Measurements from ENCODE around the gene RYR1.

The RYR1 gene

DNA sequence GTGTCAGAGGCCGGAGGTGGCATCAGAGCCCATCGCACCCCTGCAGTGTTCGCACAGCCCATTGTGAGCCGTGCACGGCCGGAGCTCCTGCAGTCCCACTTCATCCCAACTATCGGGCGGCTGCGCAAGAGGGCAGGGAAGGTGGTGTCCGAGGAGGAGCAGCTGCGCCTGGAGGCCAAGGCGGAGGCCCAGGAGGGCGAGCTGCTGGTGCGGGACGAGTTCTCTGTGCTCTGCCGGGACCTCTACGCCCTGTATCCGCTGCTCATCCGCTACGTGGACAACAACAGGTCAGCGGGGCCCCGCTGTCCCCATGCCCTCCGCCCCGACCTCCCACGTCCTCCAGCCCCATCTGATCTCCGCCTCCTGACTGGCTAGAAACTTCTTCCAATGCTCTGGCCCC, 85.7 kb downstream of the RYR1 start:
- DNase-seq, result no peak

DNA sequence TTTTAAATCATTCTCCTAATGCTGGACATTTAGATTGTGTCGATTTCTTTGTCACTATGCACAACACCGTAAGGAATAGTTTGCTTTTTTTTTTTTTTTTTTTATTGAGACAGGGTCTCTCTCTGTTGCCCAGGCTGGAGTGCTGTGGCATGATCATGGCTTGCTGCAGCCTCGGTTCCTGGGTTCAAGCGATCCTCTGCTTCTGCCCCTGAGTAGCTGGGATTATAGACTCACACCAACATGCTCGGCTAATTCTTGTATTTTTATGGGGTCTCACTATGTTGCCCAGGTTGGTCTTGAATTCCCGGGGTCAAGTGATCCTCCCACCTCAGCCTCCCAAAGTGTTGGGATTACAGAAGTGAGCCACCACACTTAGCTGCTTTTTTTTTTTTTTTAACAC, 86.5 kb downstream of the RYR1 start:
- DNase-seq, result no peak

DNA sequence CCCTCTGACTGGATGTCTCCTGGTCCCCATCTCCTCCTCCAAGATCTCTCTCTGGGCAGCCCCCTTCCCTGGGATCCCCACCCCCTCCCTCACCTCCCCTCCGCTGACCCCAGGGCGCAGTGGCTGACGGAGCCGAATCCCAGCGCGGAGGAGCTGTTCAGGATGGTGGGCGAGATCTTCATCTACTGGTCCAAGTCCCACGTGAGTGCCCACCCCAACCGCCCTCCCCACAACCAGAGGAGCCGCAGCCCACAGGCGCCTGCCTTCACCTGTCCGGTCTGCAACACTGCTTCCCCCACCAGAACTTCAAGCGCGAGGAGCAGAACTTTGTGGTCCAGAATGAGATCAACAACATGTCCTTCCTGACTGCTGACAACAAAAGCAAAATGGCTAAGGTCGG, 89.4 kb downstream of the RYR1 start:
- no peak for DNase-seq

DNA sequence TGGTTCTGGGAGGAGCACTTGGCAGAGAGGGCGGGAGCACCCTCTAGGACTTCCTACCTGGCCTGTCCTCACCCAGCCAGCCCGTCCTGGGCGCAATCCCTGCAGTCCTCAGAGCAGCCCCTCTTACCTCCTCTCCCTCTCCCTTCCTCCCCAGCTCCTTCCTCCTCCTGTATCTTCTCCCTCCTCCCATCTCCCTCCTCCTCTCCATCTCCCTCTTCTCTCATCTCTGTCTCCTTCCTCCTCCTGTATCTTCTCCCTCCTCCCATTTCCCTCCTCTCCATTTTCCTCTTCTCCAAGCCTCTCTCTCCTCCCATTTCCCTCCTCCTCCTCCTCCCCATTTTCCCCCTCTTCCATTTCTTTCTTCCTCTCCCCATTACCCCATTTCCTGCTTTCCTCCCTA, 89.8 kb downstream of the RYR1 start:
- DNase-seq, result no peak

DNA sequence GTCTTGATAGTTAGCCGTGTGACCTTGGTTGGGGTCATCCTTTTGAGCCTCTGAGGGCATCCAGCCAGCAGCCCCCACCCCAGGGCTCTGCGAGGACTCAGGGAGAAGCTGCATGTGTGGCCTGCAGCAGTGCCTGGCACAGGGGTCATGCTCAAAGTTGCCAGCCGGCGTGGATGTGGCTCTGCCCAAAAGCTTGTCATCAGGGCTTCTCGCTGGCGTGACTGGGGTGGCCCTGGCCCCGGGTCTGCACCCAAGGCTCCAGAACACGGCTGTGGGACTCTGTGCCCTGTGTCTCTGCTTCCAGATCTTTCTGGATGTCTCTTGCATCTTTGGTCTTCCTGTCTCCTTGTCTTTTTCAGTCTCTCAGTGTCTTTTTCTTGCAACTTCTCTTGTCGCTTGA, 90.9 kb downstream of the RYR1 start:
- no peak for DNase-seq

DNA sequence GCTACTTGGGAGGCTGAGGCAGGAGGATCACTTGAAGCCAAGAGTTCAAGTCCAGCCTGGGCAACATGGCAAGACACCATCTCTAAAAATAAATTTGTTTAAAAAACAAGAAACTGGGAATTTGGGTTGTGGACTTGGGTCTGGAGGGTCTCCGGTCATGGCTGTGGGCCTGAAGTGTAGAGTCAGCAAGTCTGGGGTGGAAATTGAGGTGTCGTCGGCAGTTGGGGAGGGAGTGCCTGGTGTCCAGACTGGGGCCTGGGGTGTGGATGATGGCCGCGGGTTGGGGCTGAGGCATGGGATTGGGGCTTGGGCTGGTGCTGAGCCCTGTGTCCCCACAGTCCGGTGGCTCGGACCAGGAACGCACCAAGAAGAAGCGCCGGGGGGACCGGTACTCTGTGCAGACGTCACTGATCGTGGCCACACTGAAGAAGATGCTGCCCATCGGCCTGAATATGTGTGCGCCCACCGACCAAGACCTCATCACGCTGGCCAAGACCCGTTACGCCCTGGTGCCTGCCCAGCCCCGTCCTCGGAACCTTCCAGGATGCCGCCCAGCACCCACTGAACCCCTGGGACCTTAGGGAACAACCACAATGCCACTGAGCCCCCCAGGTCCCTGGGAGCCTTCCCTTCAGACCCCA, 91.6 kb downstream of the RYR1 start:
- DNase-seq, result no peak

DNA sequence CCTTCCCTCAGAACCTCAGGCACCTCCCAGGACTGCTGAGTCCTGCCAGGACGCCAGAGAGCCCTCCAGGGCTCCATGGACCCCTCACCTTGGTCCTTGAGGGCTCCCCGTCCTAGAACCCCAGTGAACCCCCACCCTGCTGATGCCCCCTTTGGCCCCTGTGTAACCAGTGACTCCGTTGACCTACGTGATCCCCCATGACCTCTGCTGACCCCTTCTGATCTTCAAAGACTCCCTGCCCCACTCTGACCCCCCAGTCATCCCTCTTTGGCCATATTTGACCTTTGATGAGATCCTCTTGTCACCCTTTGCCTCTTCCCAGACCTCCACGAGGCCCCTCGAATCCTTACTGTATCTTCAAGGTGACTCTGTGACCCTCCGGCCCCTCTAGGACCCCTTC, 92.9 kb downstream of the RYR1 start:
- DNase-seq, result no peak

DNA sequence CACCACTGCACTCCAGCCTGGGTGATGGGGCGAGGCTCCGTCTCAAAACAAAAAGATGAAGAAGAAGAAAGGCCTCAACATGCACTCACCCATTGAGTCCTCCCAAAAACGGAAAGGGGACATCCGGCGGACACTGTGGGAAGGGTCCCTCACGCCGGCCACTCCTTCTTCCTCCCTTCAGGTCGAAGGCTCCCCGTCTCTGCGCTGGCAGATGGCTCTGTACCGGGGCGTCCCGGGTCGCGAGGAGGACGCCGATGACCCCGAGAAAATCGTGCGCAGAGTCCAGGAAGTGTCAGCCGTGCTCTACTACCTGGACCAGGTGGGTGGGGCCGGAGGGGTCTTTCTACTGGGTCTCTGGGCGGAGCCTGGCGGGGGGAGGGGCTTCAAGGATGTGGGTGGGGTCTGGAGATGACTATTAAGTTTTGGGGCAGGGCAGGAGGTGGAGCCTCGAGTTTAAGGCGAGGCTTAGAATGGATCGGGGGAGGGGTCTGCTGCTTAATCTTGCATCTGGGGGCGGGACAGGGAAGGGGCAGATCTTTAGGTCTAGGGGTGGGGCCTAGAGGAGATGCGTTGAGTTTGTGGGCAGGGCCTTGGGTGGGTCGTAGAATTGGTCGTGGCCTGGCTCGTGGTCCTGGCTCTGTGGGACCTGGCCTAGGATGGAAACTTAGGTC, 94.1 kb downstream of the RYR1 start:
- DNase-seq, result no peak

DNA sequence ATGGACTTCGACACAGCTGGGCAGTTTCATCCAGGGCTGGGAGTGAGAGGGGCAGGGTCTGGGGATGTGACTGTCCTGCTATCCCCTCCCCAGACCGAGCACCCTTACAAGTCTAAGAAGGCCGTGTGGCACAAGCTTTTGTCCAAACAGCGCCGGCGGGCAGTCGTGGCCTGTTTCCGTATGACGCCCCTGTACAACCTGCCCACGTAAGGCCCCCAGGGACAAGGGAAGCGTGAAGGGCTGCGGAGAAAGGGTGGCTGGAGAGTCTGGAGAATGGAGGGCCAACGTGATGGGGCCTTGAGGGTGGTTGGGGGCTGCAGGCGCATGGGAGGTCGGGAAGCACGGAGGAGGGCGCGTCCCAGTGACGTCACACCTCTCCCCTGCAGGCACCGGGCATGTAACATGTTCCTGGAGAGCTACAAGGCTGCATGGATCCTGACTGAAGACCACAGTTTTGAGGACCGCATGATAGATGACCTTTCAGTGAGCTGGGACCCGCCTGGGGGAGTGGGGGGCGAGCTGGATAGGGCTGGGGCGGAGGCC, 94.8 kb downstream of the RYR1 start:
- no peak for DNase-seq

DNA sequence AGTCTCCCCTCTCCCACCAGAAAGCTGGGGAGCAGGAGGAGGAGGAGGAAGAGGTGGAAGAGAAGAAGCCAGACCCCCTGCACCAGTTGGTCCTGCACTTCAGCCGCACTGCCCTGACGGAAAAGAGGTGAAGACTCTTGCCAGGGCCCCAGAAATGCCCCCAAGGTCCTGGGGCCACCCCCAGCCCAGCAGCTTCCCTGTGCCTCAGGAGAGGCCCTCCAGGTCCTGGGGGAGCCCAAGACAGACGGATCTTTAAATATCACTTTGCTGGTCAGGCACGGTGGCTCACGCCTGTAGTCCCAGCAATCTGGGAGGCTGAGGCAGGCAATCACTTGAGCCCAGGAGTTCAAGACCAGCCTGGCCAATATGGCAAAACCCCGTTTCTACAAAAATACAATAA, 95.4 kb downstream of the RYR1 start:
- DNase-seq, result no peak

DNA sequence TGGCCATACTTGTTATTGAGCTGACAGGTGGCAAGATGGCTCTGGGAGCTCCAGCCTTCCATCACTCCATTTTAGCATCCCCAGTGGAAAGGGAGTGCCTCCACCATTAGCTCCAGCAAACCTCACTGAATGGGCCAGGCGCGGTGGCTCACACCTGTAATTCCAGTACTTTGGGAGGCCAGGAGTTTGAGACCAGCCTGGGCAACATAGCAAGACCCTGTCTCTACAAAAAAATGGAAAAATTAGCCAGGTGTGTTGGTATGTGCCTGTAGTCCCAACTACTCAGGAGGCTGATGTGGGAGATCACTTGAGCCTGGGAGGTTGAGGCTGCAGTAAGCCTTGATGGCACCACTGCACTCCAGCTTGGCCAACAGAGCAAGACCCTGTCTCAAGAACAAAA, 98.0 kb downstream of the RYR1 start:
- no peak for DNase-seq

DNA sequence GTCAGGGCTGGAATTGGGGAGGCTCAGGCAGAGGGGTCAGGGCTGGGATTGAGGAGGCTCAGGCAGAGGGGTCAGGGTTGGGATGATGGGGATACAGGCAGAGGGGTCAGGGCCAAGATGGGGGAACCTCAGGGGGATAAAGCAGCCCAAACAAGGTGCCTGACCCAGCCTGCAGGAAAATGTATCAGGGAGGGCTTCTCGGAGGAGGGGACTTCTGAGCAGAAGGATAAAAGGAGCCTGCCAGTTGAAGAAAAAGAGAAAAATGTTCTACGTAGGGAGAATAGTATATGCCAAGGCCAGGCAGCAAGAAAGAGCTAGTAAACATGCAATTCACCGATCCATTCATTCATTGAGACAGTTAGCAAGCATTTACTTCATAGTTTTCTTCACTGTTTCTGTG, 99.4 kb downstream of the RYR1 start:
- DNase-seq, result no peak

DNA sequence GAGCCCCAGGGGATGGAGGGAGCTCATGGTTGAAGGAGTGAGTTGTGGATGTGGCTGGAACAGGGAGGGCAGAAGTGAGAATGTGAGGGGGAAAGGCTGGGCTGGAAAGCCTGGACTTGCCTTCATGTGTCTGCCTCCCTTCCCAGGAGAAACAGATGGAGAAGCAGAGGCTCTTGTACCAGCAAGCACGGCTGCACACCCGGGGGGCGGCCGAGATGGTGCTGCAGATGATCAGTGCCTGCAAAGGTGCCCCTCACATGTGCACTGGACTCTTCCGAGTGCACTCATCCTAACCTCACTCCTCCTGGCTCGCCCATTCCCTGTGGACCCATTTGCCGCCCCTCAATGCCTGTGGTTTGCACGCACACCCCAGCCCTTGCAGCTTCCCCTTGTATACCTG, 101.1 kb downstream of the RYR1 start:
- DNase-seq, result no peak

DNA sequence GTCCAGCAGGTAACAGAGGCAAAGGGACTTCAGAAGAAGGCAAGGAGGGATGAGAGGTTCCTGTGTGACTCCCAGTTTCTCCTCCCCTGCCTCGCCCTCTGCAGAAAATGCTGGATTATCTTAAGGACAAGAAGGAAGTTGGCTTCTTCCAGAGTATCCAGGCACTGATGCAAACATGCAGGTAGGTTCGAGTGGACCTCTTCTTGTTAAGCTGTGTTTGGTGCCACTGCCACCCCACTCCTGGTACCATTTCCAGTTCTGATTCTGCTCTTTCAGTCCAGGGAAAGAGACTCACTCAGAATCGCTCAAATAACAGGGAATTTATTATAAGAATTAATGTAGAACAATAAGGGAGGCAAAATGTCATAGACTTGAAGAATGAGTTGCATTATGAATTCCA, 101.7 kb downstream of the RYR1 start:
- DNase-seq, result no peak

DNA sequence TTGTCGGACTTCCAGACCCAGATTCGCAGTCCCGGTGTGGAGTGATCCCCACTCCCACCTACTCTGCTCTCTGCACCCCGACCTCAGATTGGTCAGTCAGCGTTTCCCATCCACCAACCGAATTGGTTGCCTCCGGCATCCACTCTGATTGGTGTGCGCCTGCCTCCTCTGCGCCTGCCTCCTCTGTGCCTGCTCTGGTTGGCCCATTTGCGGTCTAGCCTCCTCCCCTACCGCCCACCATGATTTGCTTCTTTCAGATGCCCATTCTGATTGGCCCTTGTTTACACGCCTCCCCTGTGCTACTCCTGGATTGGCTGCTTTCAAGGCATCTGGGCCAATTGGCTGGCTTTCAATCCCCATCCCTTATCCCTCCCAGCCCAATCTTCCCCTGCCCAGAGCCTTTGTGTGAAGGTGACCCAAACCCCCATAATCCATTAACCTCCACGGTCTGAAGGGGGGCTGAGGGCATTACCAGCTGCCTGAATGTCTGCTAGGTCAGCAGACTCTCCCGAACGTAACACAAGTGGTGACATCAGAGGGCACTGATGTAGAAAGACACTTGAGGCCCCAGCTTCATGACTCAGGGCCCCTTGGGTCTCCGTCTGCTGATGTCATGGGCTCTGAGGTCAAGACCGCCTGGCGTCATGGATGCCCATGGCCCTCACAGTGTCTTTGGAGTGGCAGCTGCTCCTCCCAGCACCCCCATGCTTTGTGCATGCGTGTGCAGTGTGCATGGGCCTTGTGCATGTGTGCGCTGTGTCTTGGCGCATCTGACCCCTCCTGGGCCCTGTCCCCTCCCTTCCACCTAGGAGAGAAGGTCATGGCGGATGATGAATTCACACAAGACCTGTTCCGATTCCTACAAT, 103.8 kb downstream of the RYR1 start:
- no peak for DNase-seq

DNA sequence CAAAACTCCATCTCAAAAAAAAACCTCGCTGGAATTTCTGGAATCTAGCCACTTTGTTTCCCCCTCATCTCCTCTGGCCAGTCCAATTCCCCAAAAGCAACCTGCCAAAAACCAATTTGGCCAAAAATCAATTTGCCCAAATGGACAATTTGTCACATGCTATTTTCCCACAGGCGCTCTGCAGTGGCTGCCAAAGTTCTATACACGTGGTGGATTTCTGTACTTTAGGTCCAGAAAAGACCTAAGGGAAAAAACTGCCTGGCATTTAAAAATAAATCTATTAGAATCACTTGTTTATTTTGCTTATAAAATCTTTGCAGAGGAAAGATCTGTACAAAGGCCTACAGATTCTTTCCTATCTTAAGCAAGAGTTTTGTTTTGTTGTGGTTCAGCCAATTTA, 104.9 kb downstream of the RYR1 start:
- DNase-seq, result no peak

DNA sequence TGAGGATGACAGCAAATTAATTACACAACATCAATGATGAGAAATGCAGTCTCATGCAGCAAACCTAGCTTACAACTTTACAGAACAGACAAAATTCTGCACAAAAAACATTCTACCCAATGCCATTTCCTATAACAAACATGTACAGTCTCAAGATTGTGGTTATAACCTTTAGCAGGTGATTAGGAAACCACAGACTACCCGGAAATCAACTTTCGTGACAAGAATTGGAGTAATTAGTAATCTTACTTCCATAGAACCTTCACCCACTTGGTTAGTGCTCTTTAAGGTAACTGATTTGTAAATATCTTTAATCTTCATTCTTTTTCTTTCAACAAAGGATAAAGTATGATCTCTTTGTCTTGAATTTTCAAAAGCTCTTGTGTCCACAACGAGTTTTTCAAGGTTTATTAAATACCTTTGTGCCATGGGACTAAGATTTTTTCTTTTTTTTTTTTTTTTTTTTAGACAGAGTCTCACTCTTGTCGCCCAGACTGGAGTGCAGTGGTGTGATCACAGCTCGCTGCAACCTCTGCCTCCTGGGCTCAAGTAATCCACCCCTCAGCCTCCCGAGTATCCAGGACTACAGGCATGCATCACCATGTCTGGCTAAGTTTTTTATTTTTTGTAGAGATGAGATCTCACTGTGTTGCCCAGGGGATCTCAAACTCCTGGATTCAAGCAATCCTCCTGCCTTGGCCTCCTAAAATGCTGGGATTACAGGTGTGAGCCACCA, 105.5 kb downstream of the RYR1 start:
- no peak for DNase-seq

DNA sequence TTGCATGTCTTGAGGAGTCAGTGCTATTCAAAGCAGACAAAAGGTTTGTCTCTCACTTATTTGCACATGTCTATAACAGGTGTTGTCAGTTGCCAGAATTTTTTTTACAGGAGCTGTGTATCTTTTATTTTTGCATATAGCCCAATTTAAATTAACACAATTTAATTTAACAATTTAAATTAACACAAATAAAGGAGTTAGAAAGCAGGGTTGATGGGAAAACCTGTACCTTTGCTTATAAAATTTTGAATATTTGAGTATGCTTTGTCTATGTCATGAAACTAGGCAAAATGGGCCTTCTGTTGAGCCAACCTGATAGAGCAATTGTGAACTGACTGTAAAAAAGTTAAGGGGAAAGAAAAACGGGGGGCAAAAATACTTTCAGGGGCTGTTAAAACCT, 106.3 kb downstream of the RYR1 start:
- DNase-seq, result no peak

DNA sequence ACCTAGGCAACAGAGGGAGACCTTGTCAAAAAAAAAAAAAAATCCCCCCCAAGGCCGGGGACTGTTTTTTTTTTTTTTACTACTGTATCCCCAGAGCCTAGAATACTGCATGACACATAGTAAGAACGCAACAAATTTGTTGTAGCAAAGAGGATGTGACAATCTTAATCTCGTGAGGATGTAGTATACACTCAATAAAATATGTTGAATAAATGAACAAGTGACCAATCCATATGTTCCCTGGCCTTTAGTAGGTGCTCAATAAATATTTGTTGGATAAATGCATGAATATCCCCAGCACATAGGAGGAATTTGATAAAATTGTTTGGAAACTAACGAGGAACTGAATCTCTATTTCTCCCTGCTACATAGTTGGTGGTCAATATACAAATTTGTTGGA, 108.5 kb downstream of the RYR1 start:
- no peak for DNase-seq

DNA sequence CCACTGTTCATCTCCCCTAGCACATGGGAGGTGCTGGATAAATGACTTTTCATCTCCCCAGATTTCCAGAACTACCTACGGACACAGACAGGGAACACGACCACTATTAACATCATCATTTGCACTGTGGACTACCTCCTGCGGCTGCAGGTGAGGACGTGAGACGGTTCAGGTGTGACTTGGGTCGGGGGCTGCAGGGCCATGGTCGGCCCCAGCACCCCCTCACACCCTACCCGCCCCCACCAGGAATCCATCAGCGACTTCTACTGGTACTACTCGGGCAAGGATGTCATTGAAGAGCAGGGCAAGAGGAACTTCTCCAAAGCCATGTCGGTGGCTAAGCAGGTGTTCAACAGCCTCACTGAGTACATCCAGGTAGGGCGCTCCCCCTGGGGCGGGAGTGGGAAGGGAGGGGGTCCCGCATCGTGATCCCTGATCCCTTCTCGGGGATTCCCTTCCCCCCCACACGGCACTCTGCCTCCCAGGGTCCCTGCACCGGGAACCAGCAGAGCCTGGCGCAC, 109.9 kb downstream of the RYR1 start:
- no peak for DNase-seq

DNA sequence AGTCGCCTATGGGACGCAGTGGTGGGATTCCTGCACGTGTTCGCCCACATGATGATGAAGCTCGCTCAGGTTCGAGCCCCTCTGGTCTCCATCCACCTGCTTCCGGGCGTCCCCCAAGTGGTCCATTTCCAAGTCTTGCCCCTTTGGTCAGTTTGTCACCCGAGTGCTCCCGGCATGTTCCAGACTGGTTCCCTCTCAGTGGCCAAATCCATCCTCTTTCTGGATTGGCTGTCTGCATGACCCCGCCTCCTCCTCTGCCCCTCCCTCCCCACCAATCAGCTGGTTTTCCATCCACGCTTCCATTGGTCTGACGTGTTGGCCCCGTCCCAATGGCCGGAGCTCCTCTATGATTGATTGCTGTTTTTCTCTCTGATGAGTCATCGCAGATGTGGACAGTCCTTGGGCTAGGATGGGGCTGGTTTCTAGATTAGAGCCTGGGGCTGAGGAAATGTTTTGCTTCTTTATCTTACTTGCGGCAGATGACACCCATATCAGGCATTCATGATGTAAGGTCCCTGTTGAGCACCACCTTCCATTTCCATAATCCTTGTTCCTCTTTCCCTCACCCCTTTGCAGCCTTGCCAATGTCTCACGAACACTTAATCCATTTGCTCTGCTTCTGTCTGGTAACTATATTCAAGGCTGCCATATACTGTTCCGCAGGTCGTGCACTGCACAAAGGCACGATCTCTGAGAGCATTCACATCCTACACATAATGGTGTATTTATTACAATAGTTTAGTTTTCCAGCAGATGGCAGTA, 110.5 kb downstream of the RYR1 start:
- peak; percentile 51 to 75 for DNase-seq

All from NCI-H2081 (cell line).